ENCODE results near the gene GBA2. TPM values are rescaled to one million over a fixed set of nuclear protein-coding genes. Genes with fewer than 3 reads are reported as not detected.

Gene GBA2
- total RNA-seq, 1 donor from 2014 or later, result 37.9 TPM

- no peak overlapping the region for H3K4me3 ChIP-seq (ENCODE audit: low read depth, low read length)
Observed at GRCh38 chr9:35691757-35692301, 57.2 kb downstream of the GBA2 start.

GRCh38 chr9:35691334-35691650 lies 57.7 kb downstream of the GBA2 start:
- Histone ChIP-seq H3K27me3 (ENCODE audit: control insufficient read depth, insufficient read depth, low read length) (no peaks in the 10 kb centered on the region), H3K4me3 (ENCODE audit: low read depth, low read length) (peak overlapping the region; percentile 65), H3K36me3 (ENCODE audit: control insufficient read depth, insufficient read depth, low read length) (peaks cover 8% of the 10 kb centered on the region)
- no peak for DNase-seq (ENCODE audit: low read depth)
- FAIRE-seq, result no peak
- TF ChIP-seq CTCF (IDR thresholded peaks at IDR 0.05; ENCODE audit: insufficient read depth, low read length, severe bottlenecking), result no peak

More at GRCh38 chr9:35691757-35692301, 57.2 kb downstream of the GBA2 start:
- TF ChIP-seq CTCF (IDR thresholded peaks at IDR 0.05; ENCODE audit: insufficient read depth, low read length, severe bottlenecking), result no peak
- FAIRE-seq, result no peak
- no peaks in the 10 kb centered on the region for H3K27me3 ChIP-seq (ENCODE audit: control insufficient read depth, insufficient read depth, low read length)
- H3K36me3 ChIP-seq (ENCODE audit: control insufficient read depth, insufficient read depth, low read length), result peaks cover 5% of the 10 kb centered on the region
- DNase-seq (ENCODE audit: low read depth), result no peak

GRCh38 chr9:35690614-35691333 lies 58.3 kb downstream of the GBA2 start:
- no peak for DNase-seq (ENCODE audit: low read depth)
- Histone ChIP-seq H3K4me3 (ENCODE audit: low read depth, low read length) (peak overlapping the region; percentile 65), H3K36me3 (ENCODE audit: control insufficient read depth, insufficient read depth, low read length) (peaks cover 8% of the 10 kb centered on the region), H3K27me3 (ENCODE audit: control insufficient read depth, insufficient read depth, low read length) (no peaks in the 10 kb centered on the region)
- no peak for TF ChIP-seq CTCF (IDR thresholded peaks at IDR 0.05; ENCODE audit: insufficient read depth, low read length, severe bottlenecking)
- FAIRE-seq, result no peak

GRCh38 chr9:35690294-35690613 lies 58.8 kb downstream of the GBA2 start:
- peaks cover 10% of the 10 kb centered on the region for H3K36me3 ChIP-seq (ENCODE audit: control insufficient read depth, insufficient read depth, low read length)
- no peak for TF ChIP-seq CTCF (IDR thresholded peaks at IDR 0.05; ENCODE audit: insufficient read depth, low read length, severe bottlenecking)
- H3K27me3 ChIP-seq (ENCODE audit: control insufficient read depth, insufficient read depth, low read length), result no peaks in the 10 kb centered on the region
- DNase-seq (ENCODE audit: low read depth), result no peak
- no peak for FAIRE-seq
- peak overlapping the region; percentile 65 for H3K4me3 ChIP-seq (ENCODE audit: low read depth, low read length)

DNA sequence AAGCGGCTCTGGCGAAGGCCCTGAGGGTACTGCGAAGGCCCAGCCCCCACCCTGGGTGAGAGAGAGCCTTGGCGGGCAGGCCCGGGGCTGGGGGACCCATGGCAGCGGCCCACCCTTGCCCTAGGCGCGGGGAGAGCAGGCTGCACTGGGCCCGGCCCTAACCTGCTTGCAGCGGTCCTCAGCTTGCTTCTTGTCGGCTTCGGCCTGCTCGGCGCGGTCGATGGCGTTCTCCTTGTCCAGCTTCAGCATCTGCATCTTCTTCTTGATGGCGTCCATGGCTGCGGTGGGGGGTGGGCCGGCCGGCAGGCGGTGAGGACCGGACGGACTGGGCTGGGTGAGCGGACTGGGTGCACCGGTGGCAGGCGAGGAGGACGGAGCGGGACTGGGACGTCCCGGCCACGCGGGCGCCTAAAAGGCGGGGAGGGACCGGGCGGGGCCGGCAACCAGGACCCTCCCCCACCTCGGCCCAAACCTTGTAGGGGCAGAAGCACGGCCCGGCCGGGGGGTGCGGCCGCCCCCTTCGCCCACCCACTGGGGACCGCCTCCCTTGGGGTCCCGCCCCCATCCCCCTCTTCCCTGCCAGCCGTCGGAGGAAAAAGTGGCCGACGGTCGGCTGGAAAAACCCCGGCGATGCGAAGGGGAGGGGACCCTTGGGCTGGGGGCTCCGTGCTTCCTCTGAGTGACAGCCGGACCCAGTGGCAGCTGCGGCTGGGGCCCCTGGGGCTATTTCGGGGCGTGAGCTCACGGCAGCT lies 59.3 kb downstream of the GBA2 start, which contains the start of gene TPM2:
Gene TPM2, minus strand, starts transcription at position 384 of the 752 bp plus-strand sequence. Its CDS starts 108 bp downstream, at position 276.
- H3K36me3 ChIP-seq (ENCODE audit: control insufficient read depth, insufficient read depth, low read length), result peaks cover 12% of the 10 kb centered on the region
- no peaks in the 10 kb centered on the region for H3K27me3 ChIP-seq (ENCODE audit: control insufficient read depth, insufficient read depth, low read length)
- TF ChIP-seq CTCF (IDR thresholded peaks at IDR 0.05; ENCODE audit: insufficient read depth, low read length, severe bottlenecking), result no peak
- no peak for FAIRE-seq
- H3K4me3 ChIP-seq (ENCODE audit: low read depth, low read length), result peak within 1 kb of the TSS; percentile 65
- no peak for DNase-seq (ENCODE audit: low read depth)

All from bronchial epithelial cell (primary cell).